ENCODE results near the gene RND1. TPM values are rescaled to one million over a fixed set of nuclear protein-coding genes. Genes with fewer than 3 reads are reported as not detected.
A peak's percentile ranks its signal among the peaks of the same experiment; 100 is the strongest.
"Not testable (repeated sequence)": the region's sequence is repeated elsewhere in the genome, so short reads cannot be mapped to it uniquely, and the experiment has no call there.

The RND1 gene
- polyA plus RNA-seq (ENCODE audit: insufficient read length), result 2.4 TPM
- long read RNA-seq, donor 1, partial matches to known transcripts, result 0 of 4 reads
- long read RNA-seq, donor 1, other reads (novel, unspliced or antisense), result 0 of 4 reads
- long read RNA-seq, donor 2, partial matches to known transcripts, result 0 of 1 reads
- long read RNA-seq, donor 2, other reads (novel, unspliced or antisense), result 0 of 1 reads
- long read RNA-seq, donor 3, partial matches to known transcripts, result 0 of 1 reads
- long read RNA-seq, donor 3, other reads (novel, unspliced or antisense), result 0 of 1 reads
- long read RNA-seq, donor 4, result 0 reads
- long read RNA-seq, donor 5, partial matches to known transcripts, result 0 of 5 reads
- long read RNA-seq, donor 5, other reads (novel, unspliced or antisense), result 0 of 5 reads
- long read RNA-seq, donor 6, partial matches to known transcripts, result 0 of 2 reads
- long read RNA-seq, donor 6, other reads (novel, unspliced or antisense), result 0 of 2 reads
- long read RNA-seq, donor 7, partial matches to known transcripts, result 0 of 2 reads
- long read RNA-seq, donor 7, other reads (novel, unspliced or antisense), result 0 of 2 reads
- long read RNA-seq, donor 8, partial matches to known transcripts, result 0 of 4 reads
- long read RNA-seq, donor 8, other reads (novel, unspliced or antisense), result 0 of 4 reads

- DNase-seq, result peak; percentile 93
Measured at GRCh38 chr12:48865281-48866051, at the start of gene RND1. RND1 (minus strand) TSS chr12:48865870; CDS start chr12:48865767, 103 bp downstream.

GRCh38 chr12:48910196-48910595 lies 44.5 kb upstream of the RND1 start:
- no peak for DNase-seq

GRCh38 chr12:48909698-48910097 lies 44.0 kb upstream of the RND1 start:
- not testable (repeated sequence) for DNase-seq

GRCh38 chr12:48907245-48907644 lies 41.6 kb upstream of the RND1 start:
- DNase-seq, result no peak

GRCh38 chr12:48903982-48904411 lies 38.3 kb upstream of the RND1 start:
- DNase-seq, result peak; percentile 92

GRCh38 chr12:48903363-48903981 lies 37.8 kb upstream of the RND1 start:
- DNase-seq, result no peak

- no peak for DNase-seq
Measured at GRCh38 chr12:48901278-48901677, 35.6 kb upstream of the RND1 start.

- no peak for DNase-seq
Measured at GRCh38 chr12:48899651-48900050, 34.0 kb upstream of the RND1 start.

- DNase-seq, result no peak
Measured at GRCh38 chr12:48894271-48894670, 28.6 kb upstream of the RND1 start.

GRCh38 chr12:48890657-48891418 lies 25.2 kb upstream of the RND1 start:
- peak; percentile 83 for DNase-seq

GRCh38 chr12:48889679-48890078 lies 24.0 kb upstream of the RND1 start:
- DNase-seq, result no peak

- DNase-seq, result no peak
Measured at GRCh38 chr12:48883305-48884161, 17.9 kb upstream of the RND1 start.

- no peak for DNase-seq
Measured at GRCh38 chr12:48882972-48883304, 17.3 kb upstream of the RND1 start.

- no peak for DNase-seq
Measured at GRCh38 chr12:48882315-48882687, 16.6 kb upstream of the RND1 start.

- DNase-seq, result no peak
Measured at GRCh38 chr12:48881686-48882314, 16.1 kb upstream of the RND1 start.

GRCh38 chr12:48880647-48881046 lies 15.0 kb upstream of the RND1 start:
- no peak for DNase-seq

- no peak for DNase-seq
Measured at GRCh38 chr12:48878548-48878947, 12.9 kb upstream of the RND1 start.

GRCh38 chr12:48875944-48876515 lies 10.4 kb upstream of the RND1 start:
- DNase-seq, result no peak

GRCh38 chr12:48873534-48873933 lies 7.9 kb upstream of the RND1 start:
- DNase-seq, result not testable (repeated sequence)

- no peak for DNase-seq
Measured at GRCh38 chr12:48873096-48873495, 7.4 kb upstream of the RND1 start.

All from left kidney (tissue), 8 donors.